HG03039 (cell line): ENCODE measurements around the gene CAPZA1.
"Not testable (repeated sequence)": the region's sequence is repeated elsewhere in the genome, so short reads cannot be mapped to it uniquely, and the experiment has no call there.

ENCODE experiments used
- ATAC-seq: cut with Tn5 transposase; IDR thresholded peaks from one replicate; pipeline ENCODE4 v1.9.1; 2021; ENCODE audit warnings: mild to moderate bottlenecking, moderate library complexity; ENCODE audit not compliant: unreplicated experiment

The CAPZA1 gene

GRCh38 chr1:112626193-112626592, 6.6 kb downstream of the CAPZA1 start:
- ATAC-seq = no peak

GRCh38 chr1:112626887-112627286, 7.3 kb downstream of the CAPZA1 start:
- no peak for ATAC-seq

- no peak for ATAC-seq
Observed at GRCh38 chr1:112628516-112628915, 8.9 kb downstream of the CAPZA1 start.

- ATAC-seq = no peak
Observed at GRCh38 chr1:112629256-112629655, 9.6 kb downstream of the CAPZA1 start.

- ATAC-seq = no peak
Observed at GRCh38 chr1:112633628-112634027, 14.0 kb downstream of the CAPZA1 start.

GRCh38 chr1:112634367-112634766, 14.7 kb downstream of the CAPZA1 start:
- no peak for ATAC-seq

- ATAC-seq = no peak
Observed at GRCh38 chr1:112636056-112636455, 16.4 kb downstream of the CAPZA1 start.

- no peak for ATAC-seq
Observed at GRCh38 chr1:112636597-112637253, 17.1 kb downstream of the CAPZA1 start.

GRCh38 chr1:112637254-112638109, 17.9 kb downstream of the CAPZA1 start:
- no peak for ATAC-seq

- no peak for ATAC-seq
Observed at GRCh38 chr1:112638110-112638428, 18.4 kb downstream of the CAPZA1 start.

- not testable (repeated sequence) for ATAC-seq
Observed at GRCh38 chr1:112640437-112640836, 20.8 kb downstream of the CAPZA1 start.

- no peak for ATAC-seq
Observed at GRCh38 chr1:112643080-112643479, 23.4 kb downstream of the CAPZA1 start.

GRCh38 chr1:112646225-112646624, 26.6 kb downstream of the CAPZA1 start:
- no peak for ATAC-seq

- no peak for ATAC-seq
Observed at GRCh38 chr1:112651205-112651604, 31.6 kb downstream of the CAPZA1 start.

- ATAC-seq = no peak
Observed at GRCh38 chr1:112665857-112666256, 46.2 kb downstream of the CAPZA1 start.

- ATAC-seq = no peak
Observed at GRCh38 chr1:112666946-112667345, 47.3 kb downstream of the CAPZA1 start.

- ATAC-seq = no peak
Observed at GRCh38 chr1:112672009-112672408, 52.4 kb downstream of the CAPZA1 start.

- ATAC-seq = no peak
Observed at GRCh38 chr1:112672842-112673241, 53.2 kb downstream of the CAPZA1 start.

- peak; percentile 7 for ATAC-seq
Observed at GRCh38 chr1:112673592-112674439, 54.2 kb downstream of the CAPZA1 start.

GRCh38 chr1:112674440-112674985, 54.9 kb downstream of the CAPZA1 start, which contains the start of gene MOV10:
Gene MOV10 (plus strand): TSS chr1:112674659. CDS start chr1:112674913, 254 bp downstream.
- ATAC-seq = peak; percentile 59
